Epithelial cell of prostate (primary cell): ENCODE data around the gene CRIM1.

Experiments used
- DNase-seq: peaks from one replicate; pipeline ENCODE4 v3.0.0-alpha.2; 2011; ENCODE audit warnings: low read depth, low spot score
- H3K27ac ChIP-seq: fragments of 450-650 bp; 2 replicates; pipeline ENCODE4 v1.5.1; 2017; ENCODE audit warnings: mild to moderate bottlenecking

CRIM1 gene

GRCh38 chr2:36596397-36596796 is 240.8 kb downstream of the CRIM1 start:
- H3K27ac ChIP-seq: no peak overlapping the region
- DNase-seq: no peak

- H3K27ac ChIP-seq: peak overlapping the region; percentile 84
- no peak for DNase-seq
Observed at GRCh38 chr2:36597003-36597531, 241.5 kb downstream of the CRIM1 start.

DNA sequence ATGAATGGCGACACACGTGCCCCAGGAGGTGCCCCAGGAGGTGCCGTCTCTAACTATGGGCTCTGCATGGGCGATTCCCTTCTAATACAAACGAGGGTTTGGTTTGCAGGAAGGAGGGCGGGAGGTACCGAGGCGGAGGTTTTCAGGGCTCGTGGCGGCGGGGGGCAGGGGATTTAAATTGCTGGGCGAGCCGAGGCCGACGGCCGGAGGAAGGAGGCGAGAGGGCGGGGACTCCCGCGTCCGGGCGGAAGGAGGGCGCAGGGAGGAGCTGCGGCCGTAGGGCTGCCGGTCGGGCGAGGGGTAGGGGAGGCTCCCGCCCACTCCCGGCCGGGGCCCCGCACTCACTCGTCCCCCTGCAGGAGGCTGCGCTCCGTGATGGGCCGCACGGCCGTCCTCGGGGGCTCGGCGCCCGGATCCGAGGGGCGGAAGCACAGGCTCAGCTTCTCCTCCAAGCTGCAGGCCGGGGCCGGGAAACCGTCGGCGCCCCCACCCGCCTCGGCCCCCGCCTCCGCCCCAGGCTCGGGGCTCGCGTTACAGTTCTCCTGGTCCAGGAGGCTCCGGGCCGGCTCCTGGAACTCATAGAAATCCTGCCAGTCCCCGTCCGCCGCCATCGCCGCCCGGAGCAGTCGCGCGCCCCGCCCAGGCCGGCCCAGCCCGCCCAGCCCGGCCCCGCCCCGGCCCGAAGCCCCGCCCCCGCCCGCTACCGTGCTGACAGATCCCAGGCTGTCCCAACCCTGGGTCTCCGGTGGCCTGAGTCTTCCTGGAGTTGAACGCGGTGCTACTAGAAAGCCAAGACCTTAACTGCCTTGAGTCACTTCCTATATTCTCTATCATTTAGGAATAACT is 242.2 kb downstream of the CRIM1 start, which contains the start of gene FEZ2:
Gene FEZ2, minus strand, starts transcription at position 637 of the 846 bp plus-strand sequence. Its CDS starts 26 bp downstream, at position 611.
- DNase-seq: no peak
- H3K27ac ChIP-seq: peak within 1 kb of the TSS; percentile 84
